ACHN (cell line): ENCODE data around the gene MMP12.

Experiments used
- DNase-seq: peaks from one replicate; pipeline ENCODE4 v3.0.0-alpha.2; 2015
- in situ Hi-C: cut with HindIII; loops from 2 replicates; pipeline ENCODE4 v1.10.0; 2017; ENCODE audit warnings: low sequenced_read_pairs, low pct_ligation_motif_present, low pct_unique_long_range_greater_than_20kb

Gene MMP12

GRCh38 chr11:102853956-102854355 is 20.8 kb downstream of the MMP12 start:
- in situ Hi-C loops: no loop called here
- no peak for DNase-seq

- DNase-seq: no peak
- in situ Hi-C loops: no loop called here
Observed at GRCh38 chr11:102853055-102853454, 21.7 kb downstream of the MMP12 start.

GRCh38 chr11:102850973-102851745 is 23.6 kb downstream of the MMP12 start:
- peak; percentile 8 for DNase-seq
- in situ Hi-C loops: no loop called here

- in situ Hi-C loops: no loop called here
- DNase-seq: no peak
Observed at GRCh38 chr11:102849311-102849710, 25.5 kb downstream of the MMP12 start.

GRCh38 chr11:102846292-102846691 is 28.5 kb downstream of the MMP12 start:
- no peak for DNase-seq
- in situ Hi-C loops: no loop called here

- DNase-seq: no peak
- in situ Hi-C loops: no loop called here
Observed at GRCh38 chr11:102843489-102843888, 31.3 kb downstream of the MMP12 start, which contains the start of gene MMP3. Gene MMP3, minus strand, starts transcription at chr11:102843609. Its CDS starts 63 bp downstream, at chr11:102843546.

- no peak for DNase-seq
- in situ Hi-C loops: no loop called here
Observed at GRCh38 chr11:102842930-102843329, 31.9 kb downstream of the MMP12 start.

GRCh38 chr11:102840018-102840417 is 34.8 kb downstream of the MMP12 start:
- in situ Hi-C loops: no loop called here
- no peak for DNase-seq

GRCh38 chr11:102837646-102838045 is 37.1 kb downstream of the MMP12 start:
- DNase-seq: no peak
- in situ Hi-C loops: no loop called here

GRCh38 chr11:102837156-102837555 is 37.6 kb downstream of the MMP12 start:
- in situ Hi-C loops: no loop called here

GRCh38 chr11:102836290-102836875 is 38.4 kb downstream of the MMP12 start:
- in situ Hi-C loops: no loop called here
- no peak for DNase-seq

More at GRCh38 chr11:102837156-102837555, 37.6 kb downstream of the MMP12 start:
- no peak for DNase-seq

- in situ Hi-C loops: no loop called here
- DNase-seq: no peak
Observed at GRCh38 chr11:102833731-102834130, 41.1 kb downstream of the MMP12 start.

GRCh38 chr11:102832612-102833011 is 42.2 kb downstream of the MMP12 start:
- no peak for DNase-seq
- in situ Hi-C loops: no loop called here

- in situ Hi-C loops: no loop called here
- DNase-seq: no peak
Observed at GRCh38 chr11:102831489-102832440, 43.0 kb downstream of the MMP12 start.

GRCh38 chr11:102831128-102831488 is 43.7 kb downstream of the MMP12 start:
- in situ Hi-C loops: no loop called here
- DNase-seq: no peak

GRCh38 chr11:102830001-102830727 is 44.6 kb downstream of the MMP12 start:
- no peak for DNase-seq
- in situ Hi-C loops: no loop called here

- DNase-seq: no peak
- in situ Hi-C loops: no loop called here
Observed at GRCh38 chr11:102829316-102830000, 45.3 kb downstream of the MMP12 start.

- in situ Hi-C loops: no loop called here
Observed at GRCh38 chr11:102824556-102824955, 50.2 kb downstream of the MMP12 start.

More at GRCh38 chr11:102824556-102824955, 50.2 kb downstream of the MMP12 start:
- DNase-seq: no peak
